Liver (tissue), 9 donors: ENCODE data around the gene PSMC3. TPM values are rescaled to one million over a fixed set of nuclear protein-coding genes. Genes with fewer than 3 reads are reported as not detected.

ENCODE experiments used
- DNase-seq: peaks from one replicate; pipeline ENCODE4 v3.0.0-alpha.2; 2017; ENCODE audit warnings: low spot score
- H3K27ac ChIP-seq, 2 donors: one replicate each; pipeline ENCODE4 v1.7.0; 2013; ENCODE audit warnings: inconsistent platforms in 2 of 2, low read length in 2 of 2, control low read depth in 1 of 2, low read depth in 1 of 2, mild to moderate bottlenecking in 1 of 2
- H3K27me3 ChIP-seq, 4 donors: one replicate each; pipeline versions ENCODE4 v1.6.1 to v1.7.0; 2013; ENCODE audit warnings: low read length in 3 of 4, inconsistent platforms in 1 of 4, mild to moderate bottlenecking in 1 of 4, moderate library complexity in 1 of 4; ENCODE audit not compliant: control insufficient read depth in 4 of 4, insufficient read depth in 4 of 4
- H3K36me3 ChIP-seq, 4 donors: one replicate each; pipeline versions ENCODE4 v1.6.1 to v1.7.0; 2013; ENCODE audit warnings: low read length in 3 of 4, mild to moderate bottlenecking in 3 of 4, low read depth in 1 of 4, moderate library complexity in 1 of 4; ENCODE audit not compliant: control insufficient read depth in 4 of 4, insufficient read depth in 3 of 4
- H3K4me1 ChIP-seq, 4 donors: one replicate each; pipeline versions ENCODE4 v1.6.1 to v1.7.0; 2013; ENCODE audit warnings: low read length in 3 of 4, mild to moderate bottlenecking in 3 of 4, moderate library complexity in 1 of 4; ENCODE audit not compliant: control insufficient read depth in 4 of 4, insufficient read depth in 4 of 4
- H3K4me3 ChIP-seq, 3 donors: one replicate each; pipeline versions ENCODE4 v1.6.1 to v1.7.0; 2013; ENCODE audit warnings: low read length in 3 of 3, control low read depth in 1 of 3, low read depth in 1 of 3, mild to moderate bottlenecking in 1 of 3
- H3K9ac ChIP-seq, 2 donors: one replicate each; pipeline ENCODE4 v1.7.0; 2013; ENCODE audit warnings: low read length in 2 of 2, mild to moderate bottlenecking in 2 of 2, moderate library complexity in 2 of 2, control low read depth in 1 of 2, low read depth in 1 of 2
- H3K9me3 ChIP-seq, 4 donors: one replicate each; pipeline versions ENCODE4 v1.6.1 to v1.7.0; 2013; ENCODE audit warnings: low read length in 3 of 4; ENCODE audit not compliant: control insufficient read depth in 4 of 4
- EGR1 ChIP-seq, 2 donors: IDR thresholded peaks; 2 replicates each; pipeline ENCODE4 v1.6.1; 2016 to 2018; ENCODE audit warnings: antibody characterized with exemption in 2 of 2, low read depth in 2 of 2
- FOXA2 ChIP-seq: IDR thresholded peaks from 2 replicates; pipeline ENCODE4 v1.6.1; 2016; ENCODE audit warnings: antibody characterized with exemption
- GABPA ChIP-seq, 2 donors: IDR thresholded peaks in 1 of 2; conservative IDR thresholded peaks in 1 of 2; 2 replicates each; pipeline ENCODE4 v1.6.1; 2016; ENCODE audit warnings: antibody characterized with exemption in 2 of 2, mild to moderate bottlenecking in 1 of 2, moderate library complexity in 1 of 2
- HNF4G ChIP-seq: IDR thresholded peaks from 2 replicates; pipeline ENCODE4 v1.6.1; 2016; ENCODE audit warnings: antibody characterized with exemption
- JUND ChIP-seq, 2 donors: IDR thresholded peaks; 2 replicates each; pipeline ENCODE4 v1.6.1; 2016; ENCODE audit warnings: antibody characterized with exemption in 2 of 2
- NR2F2 ChIP-seq: IDR thresholded peaks from 2 replicates; pipeline ENCODE4 v1.6.1; 2016; ENCODE audit warnings: antibody characterized with exemption
- RAD21 ChIP-seq, 2 donors: IDR thresholded peaks; 2 replicates each; pipeline ENCODE4 v1.6.1; 2016; ENCODE audit warnings: antibody characterized with exemption in 2 of 2, mild to moderate bottlenecking in 2 of 2
- RXRA ChIP-seq, 2 donors: IDR thresholded peaks; 2 replicates each; pipeline ENCODE4 v1.6.1; 2017 to 2018; ENCODE audit warnings: antibody characterized with exemption in 2 of 2, mild to moderate bottlenecking in 1 of 2
- SP1 ChIP-seq: IDR thresholded peaks from 2 replicates; pipeline ENCODE4 v1.6.1; 2018; ENCODE audit warnings: antibody characterized with exemption, mild to moderate bottlenecking
- TAF1 ChIP-seq: conservative IDR thresholded peaks from 2 replicates; pipeline ENCODE4 v1.6.1; 2016; ENCODE audit warnings: antibody characterized with exemption, mild to moderate bottlenecking
- YY1 ChIP-seq: IDR thresholded peaks from 2 replicates; pipeline ENCODE4 v1.6.1; 2016; ENCODE audit warnings: antibody characterized with exemption, mild to moderate bottlenecking
- ZBTB33 ChIP-seq: IDR thresholded peaks from 2 replicates; pipeline ENCODE4 v1.6.1; 2016; ENCODE audit warnings: antibody characterized with exemption
- WGBS: extraction: QIAGEN DNeasy Blood & Tissue Kit; methylation state at CpG from one replicate; pipeline ENCODE4 v1.1.7; 2013; 5-methylcytosine and 5-hydroxymethylcytosine counted together
- polyA plus RNA-seq, 2 donors: library from polyadenylated mRNA; stranded (reverse) in 1 of 2; unstranded in 1 of 2; fragments of 200-250 nt in 1 of 2; fragments of >200 nt in 1 of 2; fragmentation: Nextera tagmentation in 1 of 2; extraction: Ambion mirVana in 1 of 2; gene quantifications; one replicate each; pipeline versions ENCODE4 v1.2.1 to v1.2.3, GENCODE V29; 2013 to 2015
- total RNA-seq, 2 donors: library from RNA; depleted of rRNA; stranded (reverse); fragments of >200 nt; gene quantifications; one replicate each; pipeline ENCODE4 v1.2.3, GENCODE V29; 2014
- TF ChIP-seq, protein P1 (sequence below): fragments of 150-350 bp; IDR thresholded peaks from 2 replicates; pipeline ENCODE4 v1.5.1; 2017; ENCODE audit warnings: improper control_type of control experiment, low read depth, low read length; ENCODE audit not compliant: missing input control
- TF ChIP-seq, protein P2 (sequence below): IDR thresholded peaks from 2 replicates; pipeline ENCODE4 v1.6.1; 2016; ENCODE audit warnings: antibody characterized with exemption
- TF ChIP-seq, protein P3 (sequence below): IDR thresholded peaks from 2 replicates; pipeline ENCODE4 v1.6.1; 2016; ENCODE audit warnings: antibody characterized with exemption
- TF ChIP-seq, protein P4 (sequence below): IDR thresholded peaks from 2 replicates; pipeline ENCODE4 v1.6.1; 2016; ENCODE audit warnings: antibody characterized with exemption, mild to moderate bottlenecking
- donor health status: healthy.
- donor health status: healthy.
- donor health status: healthy.
- donor health status: healthy.
- donor health status: healthy.

The PSMC3 gene
- total and polyA plus RNA-seq, 4 donors: 58.0 to 110 (median 103) TPM

GRCh38 chr11:47418454-47419259, 7.6 kb downstream of the PSMC3 start:
- Histone ChIP-seq H3K9me3 (no peaks in the 10 kb centered on the region), H3K9ac (no peak overlapping the region), H3K36me3 (peaks cover 11 to 64% (median 28%) of the 10 kb centered on the region in 4 donors), H3K27me3 (no peaks in the 10 kb centered on the region), H3K27ac (no peak overlapping the region), H3K4me1 (no peaks in the 10 kb centered on the region), H3K4me3 (no peak overlapping the region)
- 89% methylated on average over 23 of the region's 23 CpGs for WGBS
- no peak for DNase-seq
- TF ChIP-seq RXRA (IDR thresholded peaks at IDR 0.05) (no peak), HNF4G (no peak), GABPA (IDR thresholded peaks at IDR 0.05 in 1 of 2, conservative IDR thresholded peaks at IDR 0.05 in 1 of 2) (no peak), EGR1 (IDR thresholded peaks at IDR 0.05; ENCODE audit: low read depth in 2 of 2) (no peak), SP1 (no peak), YY1 (no peak)
- TF ChIP-seq, protein P1, sequence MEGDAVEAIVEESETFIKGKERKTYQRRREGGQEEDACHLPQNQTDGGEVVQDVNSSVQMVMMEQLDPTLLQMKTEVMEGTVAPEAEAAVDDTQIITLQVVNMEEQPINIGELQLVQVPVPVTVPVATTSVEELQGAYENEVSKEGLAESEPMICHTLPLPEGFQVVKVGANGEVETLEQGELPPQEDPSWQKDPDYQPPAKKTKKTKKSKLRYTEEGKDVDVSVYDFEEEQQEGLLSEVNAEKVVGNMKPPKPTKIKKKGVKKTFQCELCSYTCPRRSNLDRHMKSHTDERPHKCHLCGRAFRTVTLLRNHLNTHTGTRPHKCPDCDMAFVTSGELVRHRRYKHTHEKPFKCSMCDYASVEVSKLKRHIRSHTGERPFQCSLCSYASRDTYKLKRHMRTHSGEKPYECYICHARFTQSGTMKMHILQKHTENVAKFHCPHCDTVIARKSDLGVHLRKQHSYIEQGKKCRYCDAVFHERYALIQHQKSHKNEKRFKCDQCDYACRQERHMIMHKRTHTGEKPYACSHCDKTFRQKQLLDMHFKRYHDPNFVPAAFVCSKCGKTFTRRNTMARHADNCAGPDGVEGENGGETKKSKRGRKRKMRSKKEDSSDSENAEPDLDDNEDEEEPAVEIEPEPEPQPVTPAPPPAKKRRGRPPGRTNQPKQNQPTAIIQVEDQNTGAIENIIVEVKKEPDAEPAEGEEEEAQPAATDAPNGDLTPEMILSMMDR: no peak
- TF ChIP-seq, protein P2, sequence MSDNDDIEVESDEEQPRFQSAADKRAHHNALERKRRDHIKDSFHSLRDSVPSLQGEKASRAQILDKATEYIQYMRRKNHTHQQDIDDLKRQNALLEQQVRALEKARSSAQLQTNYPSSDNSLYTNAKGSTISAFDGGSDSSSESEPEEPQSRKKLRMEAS: no peak

GRCh38 chr11:47417712-47418111, 8.5 kb downstream of the PSMC3 start:
- Histone ChIP-seq H3K27ac (no peak overlapping the region), H3K4me1 (no peaks in the 10 kb centered on the region), H3K27me3 (no peaks in the 10 kb centered on the region), H3K9me3 (no peaks in the 10 kb centered on the region), H3K9ac (no peak overlapping the region), H3K4me3 (no peak overlapping the region), H3K36me3 (peaks cover 11 to 59% (median 25%) of the 10 kb centered on the region in 4 donors)
- 93% methylated on average over 6 of the region's 6 CpGs for WGBS
- TF ChIP-seq FOXA2 (no peak), RAD21 (IDR thresholded peaks at IDR 0.05) (no peak), RXRA (IDR thresholded peaks at IDR 0.05) (no peak), HNF4G (no peak), ZBTB33 (no peak), YY1 (no peak), SP1 (no peak), TAF1 (no peak), GABPA (IDR thresholded peaks at IDR 0.05 in 1 of 2, conservative IDR thresholded peaks at IDR 0.05 in 1 of 2) (no peak), JUND (IDR thresholded peaks at IDR 0.05) (no peak), NR2F2 (no peak)
- TF ChIP-seq, protein P3, sequence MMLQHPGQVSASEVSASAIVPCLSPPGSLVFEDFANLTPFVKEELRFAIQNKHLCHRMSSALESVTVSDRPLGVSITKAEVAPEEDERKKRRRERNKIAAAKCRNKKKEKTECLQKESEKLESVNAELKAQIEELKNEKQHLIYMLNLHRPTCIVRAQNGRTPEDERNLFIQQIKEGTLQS: no peak
- TF ChIP-seq, protein P4, sequence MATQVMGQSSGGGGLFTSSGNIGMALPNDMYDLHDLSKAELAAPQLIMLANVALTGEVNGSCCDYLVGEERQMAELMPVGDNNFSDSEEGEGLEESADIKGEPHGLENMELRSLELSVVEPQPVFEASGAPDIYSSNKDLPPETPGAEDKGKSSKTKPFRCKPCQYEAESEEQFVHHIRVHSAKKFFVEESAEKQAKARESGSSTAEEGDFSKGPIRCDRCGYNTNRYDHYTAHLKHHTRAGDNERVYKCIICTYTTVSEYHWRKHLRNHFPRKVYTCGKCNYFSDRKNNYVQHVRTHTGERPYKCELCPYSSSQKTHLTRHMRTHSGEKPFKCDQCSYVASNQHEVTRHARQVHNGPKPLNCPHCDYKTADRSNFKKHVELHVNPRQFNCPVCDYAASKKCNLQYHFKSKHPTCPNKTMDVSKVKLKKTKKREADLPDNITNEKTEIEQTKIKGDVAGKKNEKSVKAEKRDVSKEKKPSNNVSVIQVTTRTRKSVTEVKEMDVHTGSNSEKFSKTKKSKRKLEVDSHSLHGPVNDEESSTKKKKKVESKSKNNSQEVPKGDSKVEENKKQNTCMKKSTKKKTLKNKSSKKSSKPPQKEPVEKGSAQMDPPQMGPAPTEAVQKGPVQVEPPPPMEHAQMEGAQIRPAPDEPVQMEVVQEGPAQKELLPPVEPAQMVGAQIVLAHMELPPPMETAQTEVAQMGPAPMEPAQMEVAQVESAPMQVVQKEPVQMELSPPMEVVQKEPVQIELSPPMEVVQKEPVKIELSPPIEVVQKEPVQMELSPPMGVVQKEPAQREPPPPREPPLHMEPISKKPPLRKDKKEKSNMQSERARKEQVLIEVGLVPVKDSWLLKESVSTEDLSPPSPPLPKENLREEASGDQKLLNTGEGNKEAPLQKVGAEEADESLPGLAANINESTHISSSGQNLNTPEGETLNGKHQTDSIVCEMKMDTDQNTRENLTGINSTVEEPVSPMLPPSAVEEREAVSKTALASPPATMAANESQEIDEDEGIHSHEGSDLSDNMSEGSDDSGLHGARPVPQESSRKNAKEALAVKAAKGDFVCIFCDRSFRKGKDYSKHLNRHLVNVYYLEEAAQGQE: no peak
- TF ChIP-seq, protein P2: no peak
- DNase-seq: no peak
